8988T (cell line): ENCODE measurements around the gene RIN3.

Source experiments
- DNase-seq: peaks from one replicate; pipeline ENCODE4 v3.0.0; 2011

Gene RIN3

GRCh38 chr14:92695562-92695961 lies 182.0 kb downstream of the RIN3 start:
- no peak for DNase-seq

- no peak for DNase-seq
These were observed 182.8 kb downstream of the RIN3 start for GRCh38 chr14:92696366-92696765.

DNA sequence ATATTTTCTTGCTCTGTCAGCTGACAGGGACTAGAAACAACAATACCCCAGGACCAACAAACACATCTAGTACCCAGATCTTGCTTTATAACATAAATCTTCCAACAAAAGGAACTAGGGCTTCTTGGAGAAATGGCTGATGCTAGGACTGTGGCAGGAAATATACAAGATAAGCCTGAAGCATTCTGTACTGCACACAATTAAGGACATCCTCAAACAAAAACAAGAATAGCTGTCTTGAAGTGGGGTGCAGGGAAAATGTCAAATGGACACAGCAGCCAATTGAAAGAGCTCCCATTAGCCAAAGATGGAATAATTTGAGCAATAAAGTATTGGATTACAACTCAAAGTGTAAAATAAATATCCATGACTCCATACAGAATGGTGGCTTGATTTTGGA lies 184.8 kb downstream of the RIN3 start:
- no peak for DNase-seq

DNA sequence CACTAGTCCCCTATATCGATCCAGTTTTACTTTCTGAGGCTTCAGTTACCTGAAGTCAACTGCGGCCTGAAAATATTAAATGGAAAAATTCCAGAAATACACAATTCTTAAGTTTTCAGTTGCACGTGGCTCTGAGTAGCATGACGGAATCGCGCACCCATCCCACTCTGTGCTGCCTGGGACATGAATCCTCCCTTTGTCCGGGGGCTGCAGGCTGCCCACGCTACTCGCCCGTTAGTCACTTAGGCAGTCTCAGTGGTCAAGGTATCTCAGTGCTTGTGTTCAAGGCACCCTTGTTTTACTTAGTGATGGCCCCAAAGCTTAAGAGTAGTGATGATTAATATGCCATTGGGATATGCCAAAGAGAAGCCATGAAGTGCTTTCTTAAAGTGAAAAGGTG lies 188.2 kb downstream of the RIN3 start:
- DNase-seq, result no peak

GRCh38 chr14:92702441-92702918 lies 188.9 kb downstream of the RIN3 start:
- no peak for DNase-seq

- no peak for DNase-seq
These were observed 189.9 kb downstream of the RIN3 start for GRCh38 chr14:92703516-92703915.

GRCh38 chr14:92704036-92704804 lies 190.6 kb downstream of the RIN3 start:
- no peak for DNase-seq

DNA sequence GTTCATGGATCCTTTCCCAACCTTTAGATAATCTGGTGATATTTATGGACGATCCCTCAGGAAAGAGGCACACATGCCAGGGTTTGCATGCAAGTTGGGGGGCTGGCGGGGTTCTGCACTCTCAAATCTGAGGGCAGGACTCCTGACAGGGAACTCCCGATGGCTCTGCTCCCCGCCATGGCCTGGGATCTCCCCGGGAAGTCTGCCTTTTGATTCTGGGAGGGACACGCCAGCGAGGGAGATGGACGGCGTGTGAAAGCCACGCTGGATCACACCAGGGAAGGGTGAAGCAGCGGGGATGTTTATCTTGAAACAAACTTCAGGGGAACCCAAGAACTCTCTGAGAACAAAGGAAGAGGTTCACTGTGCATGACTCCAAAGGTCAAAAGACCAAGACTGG lies 191.2 kb downstream of the RIN3 start:
- no peak for DNase-seq

GRCh38 chr14:92706386-92706785 lies 192.8 kb downstream of the RIN3 start:
- no peak for DNase-seq

DNA sequence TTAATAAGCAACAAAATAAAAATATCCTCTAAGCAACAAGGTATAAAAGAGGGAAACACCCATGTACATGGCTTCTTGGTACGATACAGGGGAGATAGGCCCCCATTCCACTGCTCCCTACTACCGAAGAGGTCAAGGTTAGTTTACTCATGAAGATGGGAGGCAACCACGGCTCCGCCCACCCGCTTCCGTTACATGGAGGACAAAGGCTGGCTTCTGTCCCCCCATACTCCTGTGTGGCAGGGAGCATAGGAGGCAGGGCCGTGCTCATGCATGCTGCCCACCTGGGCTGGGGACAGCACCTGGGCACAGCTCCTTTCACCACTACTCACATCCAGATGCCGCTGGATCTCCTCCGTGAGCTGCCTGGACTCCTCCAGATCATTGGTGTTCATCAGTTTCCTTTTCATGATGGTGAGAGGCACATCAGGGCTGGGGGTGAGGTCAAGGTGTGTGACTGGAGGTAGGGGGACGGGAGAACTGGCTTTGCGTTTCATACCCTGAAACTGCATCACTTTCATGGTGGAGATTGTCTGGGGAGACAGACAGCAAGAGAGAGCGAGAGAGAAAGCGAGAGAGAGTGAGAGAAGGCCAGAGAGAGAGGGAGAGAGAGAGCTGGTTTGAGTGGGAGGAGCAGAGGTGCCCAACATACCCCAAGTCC lies 195.9 kb downstream of the RIN3 start:
- no peak for DNase-seq

- DNase-seq, result no peak
These were observed 196.4 kb downstream of the RIN3 start for GRCh38 chr14:92710001-92710341.

GRCh38 chr14:92711976-92712653 lies 198.5 kb downstream of the RIN3 start:
- DNase-seq, result no peak

- no peak for DNase-seq
These were observed 199.1 kb downstream of the RIN3 start for GRCh38 chr14:92712654-92713051.

DNA sequence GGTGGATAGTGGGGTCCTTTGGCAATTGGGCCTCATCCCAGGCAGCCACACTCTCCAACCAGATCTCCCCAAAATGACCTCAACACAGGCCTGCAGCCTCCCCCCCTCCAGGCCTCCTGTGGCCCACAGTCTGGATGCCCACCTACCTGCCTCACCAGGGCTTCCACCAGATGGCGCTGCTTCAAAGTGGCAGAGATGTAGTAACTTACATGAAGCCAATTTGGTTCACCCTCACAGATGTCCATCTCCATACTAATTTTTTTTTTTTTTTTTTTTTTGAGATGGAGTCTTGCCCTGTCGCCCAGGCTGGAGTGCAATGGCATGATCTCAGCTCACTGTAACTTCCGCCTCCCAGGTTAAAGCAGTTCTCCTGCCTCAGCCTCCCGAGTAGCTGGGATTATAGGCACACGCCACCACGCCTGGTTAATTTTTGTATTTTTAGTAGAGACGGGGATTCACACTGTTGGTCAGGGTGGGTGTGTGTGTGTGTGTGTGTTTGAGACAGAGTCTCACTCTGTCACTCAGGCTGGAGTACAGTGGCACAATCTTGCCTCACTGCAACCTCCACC lies 201.2 kb downstream of the RIN3 start:
- peak; percentile 92 for DNase-seq

DNA sequence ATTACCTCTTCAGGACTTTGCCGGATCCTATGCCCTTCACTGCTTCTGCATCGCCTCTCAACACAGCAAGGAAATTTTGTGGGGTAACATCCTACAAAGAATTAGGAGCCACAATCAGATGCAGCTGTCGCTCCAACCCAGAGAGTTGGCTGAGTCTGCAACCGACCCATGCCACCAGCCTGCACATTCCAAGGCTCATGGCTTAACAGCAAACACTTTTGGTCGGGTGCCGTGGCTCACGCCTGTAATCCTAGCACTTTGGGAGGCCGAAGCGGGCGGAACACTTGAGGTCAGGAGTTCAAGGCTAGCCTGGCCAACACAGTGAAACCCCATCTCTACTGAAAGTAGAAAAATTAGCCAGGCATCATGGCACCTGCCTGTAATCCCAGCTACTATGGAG lies 202.6 kb downstream of the RIN3 start:
- DNase-seq, result no peak

- DNase-seq, result no peak
These were observed 204.0 kb downstream of the RIN3 start for GRCh38 chr14:92717571-92718042.

DNA sequence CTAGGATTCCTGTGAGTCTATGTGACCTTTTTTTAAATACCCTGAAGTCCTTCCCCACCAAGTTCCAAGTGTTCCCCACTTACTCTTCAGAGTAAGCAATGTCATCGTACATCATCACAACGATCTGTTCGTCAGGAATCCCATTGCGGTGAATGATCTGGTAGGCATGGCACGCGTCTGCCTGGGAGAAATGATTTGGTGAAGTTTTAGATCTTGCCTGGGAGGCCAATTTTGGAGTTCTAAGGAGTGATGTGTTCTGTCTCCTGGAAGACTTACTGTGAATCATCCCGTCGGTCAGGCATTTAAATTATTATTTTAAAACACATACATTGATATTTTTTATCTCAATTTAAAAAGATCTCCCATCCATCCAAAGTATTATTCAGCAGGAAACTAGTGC lies 205.1 kb downstream of the RIN3 start:
- no peak for DNase-seq

- no peak for DNase-seq
These were observed 205.8 kb downstream of the RIN3 start for GRCh38 chr14:92719421-92719820.

DNA sequence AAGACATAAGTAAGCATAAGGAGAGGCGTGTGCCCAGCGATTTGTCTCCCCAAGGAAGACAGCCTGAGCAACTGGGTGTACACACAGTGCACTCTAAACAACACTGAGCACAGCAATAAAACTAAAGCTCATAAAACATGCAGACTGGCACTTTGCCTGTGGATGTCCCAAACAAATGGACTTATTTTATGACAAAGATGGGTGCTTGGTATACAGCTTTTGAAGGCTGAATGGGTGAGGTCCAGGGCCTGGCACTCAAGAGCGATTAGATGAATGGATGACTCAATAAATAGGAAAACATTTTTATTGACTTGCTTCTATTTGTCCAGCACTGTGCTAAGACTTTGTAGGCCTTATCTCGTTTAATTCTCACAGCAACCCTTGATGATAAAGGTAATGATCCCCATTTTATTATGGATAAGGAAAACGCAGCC lies 206.3 kb downstream of the RIN3 start:
- DNase-seq, result no peak

GRCh38 chr14:92724516-92725340 lies 211.1 kb downstream of the RIN3 start:
- DNase-seq, result no peak

- no peak for DNase-seq
These were observed 212.8 kb downstream of the RIN3 start for GRCh38 chr14:92726135-92726932.

- DNase-seq, result no peak
These were observed 213.3 kb downstream of the RIN3 start for GRCh38 chr14:92726933-92727262.
